ENCODE measurements around the gene INO80D.
"Not testable (repeated sequence)": the region's sequence is repeated elsewhere in the genome, so short reads cannot be mapped to it uniquely, and the experiment has no call there.

INO80D gene

GRCh38 chr2:205976934-205977659 is 108.9 kb downstream of the INO80D start:
- DNase-seq: not testable (repeated sequence)

- no peak for DNase-seq
These were observed 109.7 kb downstream of the INO80D start for GRCh38 chr2:205976120-205976814.

GRCh38 chr2:205975082-205975949 is 110.7 kb downstream of the INO80D start:
- no peak for DNase-seq

GRCh38 chr2:205972113-205972512 is 113.9 kb downstream of the INO80D start:
- DNase-seq: no peak

GRCh38 chr2:205970348-205970747 is 115.6 kb downstream of the INO80D start:
- DNase-seq: no peak

GRCh38 chr2:205969584-205969983 is 116.4 kb downstream of the INO80D start:
- DNase-seq: no peak

- DNase-seq: no peak
These were observed 118.4 kb downstream of the INO80D start for GRCh38 chr2:205967391-205968075.

- DNase-seq: no peak
These were observed 120.3 kb downstream of the INO80D start for GRCh38 chr2:205965707-205966106.

- no peak for DNase-seq
These were observed 121.7 kb downstream of the INO80D start for GRCh38 chr2:205964111-205964761.

- DNase-seq: no peak
These were observed 126.5 kb downstream of the INO80D start for GRCh38 chr2:205959521-205959920.

- peak; percentile 15 for DNase-seq
These were observed 128.4 kb downstream of the INO80D start for GRCh38 chr2:205957452-205958154.

- no peak for DNase-seq
These were observed 131.3 kb downstream of the INO80D start for GRCh38 chr2:205954707-205955106.

GRCh38 chr2:205952282-205952681 is 133.7 kb downstream of the INO80D start:
- DNase-seq: no peak

GRCh38 chr2:205948883-205949282 is 137.1 kb downstream of the INO80D start:
- DNase-seq: no peak

GRCh38 chr2:205948496-205948837 is 137.5 kb downstream of the INO80D start:
- DNase-seq: no peak

GRCh38 chr2:205947621-205948495 is 138.1 kb downstream of the INO80D start:
- peak; percentile 44 for DNase-seq

GRCh38 chr2:205946226-205946625 is 139.7 kb downstream of the INO80D start:
- no peak for DNase-seq
